ENCODE results near the gene PDCD6IP.

- TF ChIP-seq EZH2 (IDR thresholded peaks at IDR 0.05; ENCODE audit: low read depth, unreplicated experiment), result no peak
- TF ChIP-seq CTCF (conservative IDR thresholded peaks at IDR 0.05; ENCODE audit: low read depth in 2 of 2), result peak in 1 of 2 experiments; percentile 16; a peak in 1 of 4 replicates
- no peak for TF ChIP-seq POLR2AphosphoS5 (IDR thresholded peaks at IDR 0.05; ENCODE audit: low read depth)
- TF ChIP-seq REST (IDR thresholded peaks at IDR 0.05; ENCODE audit: unreplicated experiment), result no peak
- no peak for TF ChIP-seq JUNB (IDR thresholded peaks at IDR 0.05; ENCODE audit: unreplicated experiment)
These were observed 85.6 kb downstream of the PDCD6IP start for GRCh38 chr3:33883951-33884561.
